NCI-H1048 (cell line): ENCODE measurements around the gene AK4.
"Not testable (repeated sequence)": the region's sequence is repeated elsewhere in the genome, so short reads cannot be mapped to it uniquely, and the experiment has no call there.

Source experiments
- DNase-seq: peaks from one replicate; lab custom pipeline; 2025; lab: John Stamatoyannopoulos, UW

Gene AK4

GRCh38 chr1:65214340-65215027 lies 66.5 kb downstream of the AK4 start:
- DNase-seq = no peak

DNA sequence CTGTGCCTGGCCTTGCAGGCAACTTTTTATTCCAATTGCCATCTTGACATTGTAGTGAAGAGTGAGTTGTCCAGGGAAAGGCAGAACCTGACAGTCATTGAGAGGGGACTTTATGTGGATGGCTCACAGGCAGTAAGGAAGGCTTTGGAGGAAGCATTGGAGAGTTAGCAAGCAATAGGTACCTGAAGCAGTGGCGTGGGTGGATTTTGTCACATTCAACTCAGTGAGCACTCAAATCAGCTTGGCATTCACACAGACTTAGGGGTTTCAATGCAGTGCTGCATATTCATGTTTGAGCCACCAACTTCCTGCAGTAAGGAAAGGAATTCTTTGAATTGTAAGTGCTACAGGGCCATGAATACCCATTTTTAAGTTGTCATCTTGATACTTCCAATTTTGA lies 69.0 kb downstream of the AK4 start:
- no peak for DNase-seq

DNA sequence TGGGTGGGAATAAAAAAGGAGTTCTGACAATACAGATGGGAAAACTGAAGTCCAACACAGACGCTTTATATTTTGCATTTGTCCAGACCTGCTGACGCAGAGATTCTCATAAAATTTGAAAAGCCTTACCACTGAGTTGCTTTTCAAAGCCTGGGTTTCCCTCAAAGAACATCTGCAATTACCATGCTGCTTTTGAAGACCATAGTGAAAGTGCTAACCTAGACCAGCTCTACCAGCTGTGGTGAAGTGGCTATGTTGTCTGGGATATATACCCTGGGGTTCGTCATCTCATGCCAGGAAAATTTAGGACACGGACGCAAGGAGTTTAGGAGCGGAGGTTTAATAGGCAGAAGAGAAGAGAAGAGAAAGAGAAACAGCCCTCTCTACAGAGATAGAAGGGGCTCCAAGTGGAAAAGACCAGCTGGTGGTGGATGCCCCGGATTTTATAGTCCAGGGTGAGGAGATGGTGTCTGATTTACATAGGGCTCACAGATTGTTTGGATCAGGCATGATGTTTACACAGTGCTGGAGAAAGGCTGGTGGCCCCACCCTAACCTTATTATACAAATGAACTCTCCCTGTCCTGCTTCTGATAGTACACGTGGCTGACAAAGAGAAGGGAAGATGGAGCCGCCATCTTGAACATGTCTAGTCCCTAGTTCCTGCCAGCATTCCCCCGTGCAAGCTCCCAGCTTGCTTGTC lies 73.8 kb downstream of the AK4 start:
- no peak for DNase-seq

GRCh38 chr1:65222340-65222940 lies 74.4 kb downstream of the AK4 start:
- no peak for DNase-seq

GRCh38 chr1:65224681-65225091 lies 76.7 kb downstream of the AK4 start:
- no peak for DNase-seq

- no peak for DNase-seq
These were observed 77.2 kb downstream of the AK4 start for GRCh38 chr1:65225179-65225578.

- DNase-seq = no peak
These were observed 81.2 kb downstream of the AK4 start for GRCh38 chr1:65229201-65229600.

DNA sequence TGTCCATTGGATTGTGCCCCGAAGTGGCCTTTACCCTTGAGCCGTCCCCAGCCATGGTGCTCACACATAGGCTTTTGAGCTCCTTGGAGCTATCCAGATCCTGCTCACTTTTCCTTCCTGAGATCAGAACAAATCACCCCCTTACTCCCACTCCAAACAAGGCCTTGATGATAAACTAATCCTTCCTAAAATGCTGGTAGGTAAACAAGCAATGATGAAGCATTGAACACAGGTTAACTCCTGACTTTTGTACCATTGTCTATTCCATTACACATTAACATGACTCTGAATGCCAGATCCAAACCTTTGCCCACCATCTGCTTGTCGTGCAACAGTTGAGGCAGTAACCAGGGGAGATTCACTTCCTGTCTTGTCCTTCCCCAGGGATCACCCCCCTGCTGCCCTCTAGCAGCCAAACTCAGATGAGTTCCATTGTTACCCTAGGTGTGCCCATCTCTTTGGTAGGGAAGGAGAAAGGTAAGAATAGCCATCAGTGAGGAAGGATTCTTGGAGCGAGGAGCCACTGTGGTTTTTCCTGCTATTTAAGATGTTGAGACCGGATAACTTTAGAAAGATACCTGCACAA lies 81.8 kb downstream of the AK4 start:
- no peak for DNase-seq

DNA sequence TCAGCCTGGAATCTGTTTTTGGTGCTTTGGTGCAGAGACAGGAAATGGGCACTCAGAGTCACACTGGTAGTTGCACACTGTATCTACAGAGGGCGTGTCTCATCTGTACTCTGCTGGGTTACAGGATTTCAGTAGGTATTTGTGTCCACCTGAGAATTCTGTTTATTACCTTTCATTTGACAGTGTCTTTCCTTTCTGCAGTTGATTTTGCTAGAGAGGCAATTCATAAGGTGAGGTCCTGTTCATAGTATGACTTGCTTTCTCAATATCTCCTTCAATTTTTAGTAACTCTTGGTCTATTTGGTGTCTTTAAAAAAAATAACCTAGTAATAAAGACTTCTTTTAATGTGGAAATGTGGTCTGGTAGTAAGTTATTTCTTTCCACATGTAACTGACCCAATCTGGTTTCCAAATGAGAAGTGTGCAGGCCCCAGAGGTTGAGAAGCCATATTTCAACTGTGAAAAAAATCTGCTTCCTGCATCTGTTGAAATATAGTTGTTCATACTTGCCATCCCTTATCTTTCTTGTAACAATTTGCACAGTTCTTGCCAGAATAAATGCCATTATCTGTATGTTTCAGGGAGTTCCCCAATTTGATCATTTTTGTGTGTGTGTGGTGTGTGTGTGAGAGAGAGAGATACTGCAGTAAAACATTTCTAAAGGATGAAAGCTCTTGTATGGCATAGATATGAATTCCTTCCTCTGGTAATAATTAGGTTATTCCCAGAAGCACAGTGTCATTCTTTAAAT lies 82.9 kb downstream of the AK4 start:
- DNase-seq = no peak

GRCh38 chr1:65231718-65232330 lies 83.8 kb downstream of the AK4 start:
- DNase-seq = no peak

DNA sequence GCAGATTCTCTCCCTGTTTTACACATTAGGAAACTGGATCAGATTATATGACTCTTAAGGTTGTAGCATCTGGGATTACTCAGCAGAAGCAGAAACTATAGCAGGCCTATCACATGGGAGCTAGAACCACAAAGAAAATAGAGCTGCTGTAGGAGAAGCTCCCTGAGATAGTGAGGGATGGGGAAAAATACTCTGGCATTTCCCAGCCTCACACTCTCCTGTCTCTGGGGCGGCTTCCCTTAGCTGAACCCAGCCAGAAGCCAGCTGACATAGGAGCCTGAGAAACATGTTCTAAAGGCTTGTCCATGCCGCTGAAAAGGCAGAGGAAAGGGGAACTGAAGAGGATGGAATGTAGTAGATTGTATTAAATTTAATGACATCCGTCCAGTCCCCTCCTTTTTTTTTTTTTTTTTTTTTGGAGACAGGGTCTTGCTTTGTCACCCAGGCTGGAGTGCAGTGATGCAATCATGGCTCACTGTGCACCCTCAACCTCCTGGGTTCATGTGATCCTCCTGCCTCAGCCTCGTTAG lies 84.5 kb downstream of the AK4 start:
- DNase-seq = no peak

DNA sequence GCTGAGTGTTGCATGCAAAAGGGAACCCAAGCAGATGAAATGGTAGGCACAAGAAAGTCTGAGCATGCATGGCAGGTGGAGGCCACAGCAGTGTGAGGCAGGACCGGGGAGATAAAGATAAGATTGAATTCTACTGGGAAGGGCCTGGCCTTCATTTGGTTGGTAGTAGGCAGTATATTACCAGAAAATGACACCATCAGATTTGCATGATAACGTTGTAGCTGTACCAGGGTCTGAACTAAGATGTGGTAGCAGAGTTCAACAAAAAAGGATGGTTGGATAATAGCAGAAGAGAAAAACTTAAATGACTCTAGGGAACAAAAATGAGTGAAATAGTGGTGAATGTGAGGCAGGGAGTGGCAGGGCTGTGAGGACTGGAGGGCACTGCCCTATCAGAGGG lies 85.8 kb downstream of the AK4 start:
- DNase-seq = no peak

- no peak for DNase-seq
These were observed 88.1 kb downstream of the AK4 start for GRCh38 chr1:65235867-65236805.

DNA sequence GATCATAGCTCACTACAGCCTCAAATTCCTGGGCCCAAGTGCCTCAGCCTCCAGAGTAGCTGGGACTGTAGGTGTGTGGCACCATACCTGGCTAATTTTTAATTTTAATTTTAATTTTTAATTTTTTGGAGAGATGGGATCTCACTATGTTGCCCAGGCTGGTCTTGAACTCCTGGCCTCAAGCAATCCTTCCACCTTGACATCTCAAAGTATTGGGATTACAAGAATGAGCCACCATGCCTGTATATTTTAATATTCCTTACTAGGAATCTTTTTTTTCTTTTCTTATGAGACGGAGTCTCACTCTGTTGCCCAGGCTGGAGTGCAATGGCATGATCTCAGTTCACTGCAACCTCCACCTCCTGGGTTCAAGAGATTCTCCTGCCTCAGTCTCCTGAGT lies 89.1 kb downstream of the AK4 start:
- DNase-seq = not testable (repeated sequence)

GRCh38 chr1:65237503-65237902 lies 89.5 kb downstream of the AK4 start:
- no peak for DNase-seq

GRCh38 chr1:65238010-65238409 lies 90.0 kb downstream of the AK4 start:
- no peak for DNase-seq

DNA sequence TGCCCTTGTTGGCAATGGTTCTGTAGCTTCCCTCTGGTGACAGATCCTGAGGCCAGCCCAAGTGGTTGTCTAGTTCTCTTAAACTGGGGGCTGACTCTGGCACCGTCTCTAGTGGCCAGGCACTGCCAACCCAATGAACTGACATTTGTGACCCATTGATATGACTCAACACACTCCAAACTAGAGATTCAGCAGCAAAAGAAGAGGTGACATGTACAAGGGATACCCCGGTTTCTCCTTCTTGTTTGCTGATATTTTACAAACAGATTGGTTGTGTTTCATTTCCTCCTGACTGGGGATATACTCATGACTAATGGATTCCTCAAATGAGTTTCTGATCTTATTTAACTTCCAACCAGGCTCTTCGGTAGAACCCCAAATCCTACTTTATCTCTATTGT lies 95.5 kb downstream of the AK4 start:
- DNase-seq = no peak

GRCh38 chr1:65245295-65245694 lies 97.3 kb downstream of the AK4 start:
- no peak for DNase-seq

DNA sequence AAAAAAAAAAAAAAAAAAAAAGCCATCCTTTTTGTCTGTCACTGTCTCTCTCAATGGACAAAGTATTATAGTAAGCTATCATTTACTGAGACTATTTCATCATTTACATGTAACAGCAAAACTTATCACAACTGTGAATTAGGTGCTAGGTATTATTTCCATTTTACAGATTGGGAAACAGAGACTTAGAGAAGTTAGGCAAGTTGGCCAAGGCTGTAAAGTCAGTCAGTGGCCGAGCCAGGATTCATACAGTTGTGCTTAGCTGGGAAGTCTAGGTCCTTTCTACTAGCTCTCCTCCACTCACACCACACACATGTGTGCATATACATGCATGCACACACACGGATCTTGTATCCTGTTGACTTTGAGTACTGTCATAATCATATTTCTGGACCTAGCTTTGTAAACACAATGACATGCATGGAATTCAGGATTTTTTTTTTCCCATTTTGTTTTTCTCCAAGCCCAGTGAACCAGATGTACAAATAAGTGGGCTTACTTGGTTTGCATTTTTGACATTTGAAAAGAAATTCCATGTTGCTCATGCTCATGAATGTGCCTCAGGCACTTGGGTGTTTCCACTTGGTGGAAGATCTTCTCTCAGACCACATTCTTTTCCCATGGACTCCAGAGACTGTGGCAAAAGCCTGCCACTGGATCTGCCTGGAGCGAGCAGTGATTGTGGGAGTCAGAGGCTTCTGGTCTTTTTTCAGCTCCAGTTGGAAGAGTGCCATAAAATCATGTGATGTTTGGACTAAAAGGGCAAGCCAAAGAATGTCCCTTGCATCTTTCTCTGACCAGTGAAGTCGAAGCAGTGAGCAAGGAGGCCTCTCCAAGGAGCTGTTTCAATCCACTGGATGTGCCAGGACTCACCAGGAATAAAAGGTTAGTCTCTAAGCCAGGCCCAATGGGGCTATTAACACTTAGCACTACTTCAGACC lies 99.7 kb downstream of the AK4 start:
- DNase-seq = no peak
